A673 (cell line): ENCODE measurements around the gene MUSK. TPM values are rescaled to one million over a fixed set of nuclear protein-coding genes. Genes with fewer than 3 reads are reported as not detected.
A peak's percentile ranks its signal among the peaks of the same experiment; 100 is the strongest.

ENCODE experiments used
- BruUV-seq: library from RNA; stranded (reverse); fragments of 400-500 nt; replicated peaks from 2 replicates; lab custom pipeline; 2021; lab: Mats Ljungman, UMichigan
- CTCF ChIA-PET: fragments of 300-600 bp; sonication (Branson Sonifier 250); formaldehyde crosslinking; loops from one replicate; lab custom pipeline; 2022; ENCODE audit warnings: antibody characterized with exemption; lab: Charles Lee
- POLR2A ChIA-PET: fragments of 300-600 bp; sonication (Branson Sonifier 250); formaldehyde crosslinking; loops from one replicate; lab custom pipeline; 2022; ENCODE audit warnings: antibody characterized with exemption; ENCODE audit not compliant: low non-redundant PET; lab: Charles Lee
- DNase-seq: peaks from one replicate; pipeline ENCODE4 v3.0.0-alpha.2; 2015; ENCODE audit warnings: low spot score
- H3K27ac ChIP-seq: fragments of 200-600 bp; sonication (generic); 2 replicates; pipeline ENCODE4 v1.5.1; 2016; ENCODE audit warnings: mixed run types, low read depth, mild to moderate bottlenecking, mixed read lengths, antibody characterized with exemption, low read length; ENCODE audit not compliant: poor library complexity, severe bottlenecking
- H3K27me3 ChIP-seq: fragments of 200-600 bp; sonication (generic); replicated peaks from 2 replicates; pipeline ENCODE4 v1.6.1; 2017; ENCODE audit warnings: mixed run types, low read depth, mild to moderate bottlenecking, mixed read lengths, antibody characterized with exemption, low read length; ENCODE audit not compliant: insufficient read depth, poor library complexity
- H3K36me3 ChIP-seq: fragments of 200-600 bp; sonication (generic); 2 replicates; pipeline ENCODE4 v1.6.1; 2016; ENCODE audit warnings: mixed run types, mild to moderate bottlenecking, mixed read lengths, antibody characterized with exemption, low read length; ENCODE audit not compliant: insufficient read depth, poor library complexity, severe bottlenecking
- H3K4me1 ChIP-seq: fragments of 200-600 bp; sonication (generic); 2 replicates; pipeline ENCODE4 v1.6.1; 2017; ENCODE audit warnings: mixed run types, mild to moderate bottlenecking, mixed read lengths, antibody characterized with exemption, low read length; ENCODE audit not compliant: insufficient read depth, poor library complexity, severe bottlenecking
- H3K4me3 ChIP-seq: fragments of 200-600 bp; sonication (generic); 2 replicates; pipeline ENCODE4 v1.5.1; 2016; ENCODE audit warnings: low read depth, mixed run types, mild to moderate bottlenecking, mixed read lengths, low read length; ENCODE audit not compliant: poor library complexity, severe bottlenecking
- H3K9me3 ChIP-seq: fragments of 200-600 bp; sonication (generic); 2 replicates; pipeline ENCODE4 v1.6.1; 2016; ENCODE audit warnings: mixed run types, low read depth, mild to moderate bottlenecking, mixed read lengths, antibody characterized with exemption, low read length; ENCODE audit not compliant: poor library complexity, severe bottlenecking
- CTCF ChIP-seq: fragments of 300-800, 200-600 bp; sonication (generic); conservative IDR thresholded peaks from 2 replicates; pipeline ENCODE4 v1.5.1; 2017; ENCODE audit warnings: low read depth, mild to moderate bottlenecking, antibody characterized with exemption, low read length, moderate library complexity, mixed read lengths
- EZH2 ChIP-seq: fragments of 200-600 bp; sonication (generic); IDR thresholded peaks from 2 replicates; pipeline ENCODE4 v1.6.1; 2017; ENCODE audit warnings: borderline replicate concordance, low read depth, mild to moderate bottlenecking, mixed read lengths, antibody characterized with exemption, low read length; ENCODE audit not compliant: poor library complexity, severe bottlenecking
- intact Hi-C: fragments of 100-400 bp; cut with micrococcal nuclease; formaldehyde crosslinking; loops from one replicate; pipeline ENCODE4 v1.10.0; 2022; ENCODE audit not compliant: unreplicated experiment
- total RNA-seq: library from RNA; stranded (reverse); gene quantifications from 2 replicates; pipeline ENCODE4 v1.2.3, GENCODE V29; 2021

Gene MUSK
- total RNA-seq, 1 experiment from 2014 or later, result not detected

- ChIA-PET CTCF (no interaction called here), POLR2A (no interaction called here)
- intact Hi-C loops, result no loop called here
- no TSS peak for BruUV-seq
- H3K4me3 ChIP-seq, result no peak overlapping the region
- H3K27me3 ChIP-seq, result no peaks in the 10 kb centered on the region
- H3K9me3 ChIP-seq, result no peaks in the 10 kb centered on the region
- TF ChIP-seq CTCF (no peak), EZH2 (no peak)
- no peaks in the 10 kb centered on the region for H3K36me3 ChIP-seq
- no peak overlapping the region for H3K27ac ChIP-seq
- H3K4me1 ChIP-seq, result peaks cover 14% of the 10 kb centered on the region
- DNase-seq, result peak; percentile 39
These were observed 101.1 kb downstream of the MUSK start for GRCh38 chr9:110769667-110770066.

GRCh38 chr9:110775724-110776123 is 107.1 kb downstream of the MUSK start:
- no peaks in the 10 kb centered on the region for H3K9me3 ChIP-seq
- POLR2A ChIA-PET, result interaction anchor here (0.5 kb wide), 1 partner anchor 14 kb away, joined by 3 read pairs; no protein-coding TSS in a partner anchor
- H3K27me3 ChIP-seq, result no peaks in the 10 kb centered on the region
- CTCF ChIA-PET, result no interaction called here
- no peak for DNase-seq
- no peaks in the 10 kb centered on the region for H3K36me3 ChIP-seq
- no peak overlapping the region for H3K4me3 ChIP-seq
- TF ChIP-seq CTCF (no peak), EZH2 (no peak)
- no TSS peak for BruUV-seq
- peak overlapping the region; percentile 75 for H3K27ac ChIP-seq
- peaks cover 36% of the 10 kb centered on the region for H3K4me1 ChIP-seq
- intact Hi-C loops, result no loop called here

GRCh38 chr9:110776221-110776620 is 107.6 kb downstream of the MUSK start:
- POLR2A ChIA-PET, result interaction anchor here (0.5 kb wide), 1 partner anchor 14 kb away, joined by 3 read pairs; no protein-coding TSS in a partner anchor

More at GRCh38 chr9:110776221-110776620, 107.6 kb downstream of the MUSK start:
- H3K4me1 ChIP-seq, result peaks cover 36% of the 10 kb centered on the region
- TF ChIP-seq CTCF, result no peak
- no peak for TF ChIP-seq EZH2
- H3K27ac ChIP-seq, result peak overlapping the region; percentile 75
- CTCF ChIA-PET, result no interaction called here
- BruUV-seq, result no TSS peak
- H3K27me3 ChIP-seq, result no peaks in the 10 kb centered on the region
- intact Hi-C loops, result no loop called here
- no peak for DNase-seq
- H3K9me3 ChIP-seq, result no peaks in the 10 kb centered on the region
- H3K4me3 ChIP-seq, result peak overlapping the region; percentile 4
- H3K36me3 ChIP-seq, result no peaks in the 10 kb centered on the region
